Measurements from ENCODE around the gene FHIT. TPM values are rescaled to one million over a fixed set of nuclear protein-coding genes. Genes with fewer than 3 reads are reported as not detected.
A peak's percentile ranks its signal among the peaks of the same experiment; 100 is the strongest.

FHIT gene
- total and polyA plus RNA-seq, 10 of the 15 experiments (the other 5 are each of a cell fraction or from before 2014, with no cell fraction given), result 4.2 to 14.9 (median 9.4) TPM

- TF ChIP-seq ZBTB40 (IDR thresholded peaks at IDR 0.05; ENCODE audit: borderline replicate concordance) (no peak), BMI1 (IDR thresholded peaks at IDR 0.05; ENCODE audit: borderline replicate concordance) (no peak), STAT3 (IDR thresholded peaks at IDR 0.05; ENCODE audit: low read depth, low read length) (no peak), MTA3 (IDR thresholded peaks at IDR 0.05; ENCODE audit: borderline replicate concordance, low read length) (no peak), MLLT1 (IDR thresholded peaks at IDR 0.05) (no peak), ATF2 (IDR thresholded peaks at IDR 0.05; ENCODE audit: low read length) (0 out of 2 replicates have a peak, but pooled peaks have one; percentile 24), NFYB (IDR thresholded peaks at IDR 0.05; ENCODE audit: insufficient read depth, low read depth, low read length) (no peak), SIX5 (IDR thresholded peaks at IDR 0.05; ENCODE audit: low read depth, low read length, severe bottlenecking) (no peak), NKRF (conservative IDR thresholded peaks at IDR 0.05) (no peak), LARP7 (IDR thresholded peaks at IDR 0.05) (no peak), TCF7 (IDR thresholded peaks at IDR 0.05; ENCODE audit: borderline replicate concordance) (no peak), SUPT20H (IDR thresholded peaks at IDR 0.05; ENCODE audit: borderline replicate concordance, control insufficient read depth, low read depth, low read length) (no peak), RELB (IDR thresholded peaks at IDR 0.05; ENCODE audit: low read depth) (peak; percentile 65; the same call in 1 of the 2 replicates), GATAD2B (conservative IDR thresholded peaks at IDR 0.05; ENCODE audit: low read depth) (no peak), REST (IDR thresholded peaks at IDR 0.05; ENCODE audit: low read depth, low read length) (no peak), TARDBP (IDR thresholded peaks at IDR 0.05; ENCODE audit: borderline replicate concordance) (no peak)
These were observed 1272.3 kb downstream of the FHIT start (continued) for GRCh38 chr3:59978979-59979378.
